Hematopoietic multipotent progenitor cell treated with erythropoietin and hydrocortisone succinate and interleukin-3 and kit ligand, for 8 days (in vitro differentiated cells): Measurements from ENCODE around the gene DLEC1.
A peak's percentile ranks its signal among the peaks of the same experiment; 100 is the strongest.
"Not testable (repeated sequence)": the region's sequence is repeated elsewhere in the genome, so short reads cannot be mapped to it uniquely, and the experiment has no call there.

ENCODE experiments used
- DNase-seq: peaks from one replicate; pipeline ENCODE4 v3.0.0-alpha.2; 2015

Gene DLEC1

DNA sequence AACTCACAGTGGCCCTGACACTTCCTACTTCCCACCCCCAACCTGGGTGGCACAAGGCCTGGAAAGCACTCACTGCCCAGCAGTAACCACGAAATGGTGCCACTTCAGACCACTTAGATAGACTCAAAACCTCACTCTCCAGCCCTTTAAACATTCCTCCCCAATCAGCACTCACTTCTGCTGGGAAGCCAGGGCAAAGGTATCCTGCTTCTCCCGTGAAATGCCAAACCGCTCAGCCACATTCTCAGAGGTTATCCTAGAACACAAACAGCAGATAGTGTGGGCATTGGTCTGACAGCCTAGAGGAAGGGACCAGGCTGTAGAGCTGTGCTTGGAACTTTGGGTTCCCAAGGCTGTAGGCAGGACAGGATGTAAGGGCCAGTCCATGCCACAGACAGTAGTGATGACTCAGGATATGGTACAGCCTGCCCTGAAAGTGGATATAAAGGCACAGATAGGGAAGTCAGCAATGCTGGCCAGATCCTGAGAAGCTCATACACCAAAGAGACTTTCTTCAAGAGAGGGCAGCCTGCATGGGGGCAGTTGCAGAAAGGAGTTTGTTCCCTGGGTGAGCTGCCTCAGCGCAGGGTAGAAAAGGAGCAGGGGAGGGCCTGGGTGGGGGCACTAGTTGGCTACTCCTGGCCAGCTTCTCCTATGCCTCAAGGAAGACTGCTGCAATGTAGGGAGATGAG is 88.7 kb downstream of the DLEC1 start:
- DNase-seq, result no peak

DNA sequence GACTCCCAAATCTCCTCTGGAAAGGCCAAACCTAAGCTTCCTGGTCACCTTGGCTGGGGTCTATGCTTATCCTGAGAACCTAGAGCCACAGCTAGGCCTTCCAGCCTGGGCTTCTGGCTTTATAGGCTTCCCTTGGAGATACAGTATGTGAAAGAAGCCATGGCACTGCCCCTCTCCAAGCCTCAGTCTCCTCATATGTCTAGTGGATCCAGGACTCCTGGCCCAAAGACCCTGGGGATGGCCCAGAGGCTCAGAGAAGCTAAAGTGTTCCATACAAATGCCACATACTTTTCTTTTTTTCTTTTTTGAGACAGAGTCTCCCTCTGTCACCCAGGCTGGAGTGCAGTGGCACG is 89.3 kb downstream of the DLEC1 start:
- no peak for DNase-seq

- DNase-seq, result no peak
Measured at GRCh38 chr3:38129058-38129457, 90.0 kb downstream of the DLEC1 start.

DNA sequence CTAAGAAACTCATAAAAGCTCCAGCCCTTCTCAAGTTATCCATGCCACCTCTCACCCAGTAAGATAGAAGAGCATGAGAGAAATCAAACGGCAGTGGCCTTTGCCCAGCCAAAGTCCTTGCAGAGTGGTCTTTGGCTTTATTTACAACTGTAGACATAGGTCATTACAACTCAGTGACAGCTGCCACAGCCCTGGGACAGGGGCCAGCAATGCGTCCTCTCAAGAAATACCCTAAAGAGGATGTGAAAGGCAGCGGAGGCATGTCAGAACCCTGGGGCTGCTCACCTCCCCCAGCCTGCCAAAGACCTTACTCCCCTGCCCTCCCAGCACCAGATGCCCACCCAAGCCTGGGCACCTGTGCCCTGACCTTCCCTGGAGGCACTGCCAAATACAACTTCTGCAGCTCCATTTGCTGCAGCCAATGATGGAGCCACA is 91.6 kb downstream of the DLEC1 start:
- no peak for DNase-seq

GRCh38 chr3:38131621-38132369 is 92.8 kb downstream of the DLEC1 start:
- peak; percentile 51 for DNase-seq

DNA sequence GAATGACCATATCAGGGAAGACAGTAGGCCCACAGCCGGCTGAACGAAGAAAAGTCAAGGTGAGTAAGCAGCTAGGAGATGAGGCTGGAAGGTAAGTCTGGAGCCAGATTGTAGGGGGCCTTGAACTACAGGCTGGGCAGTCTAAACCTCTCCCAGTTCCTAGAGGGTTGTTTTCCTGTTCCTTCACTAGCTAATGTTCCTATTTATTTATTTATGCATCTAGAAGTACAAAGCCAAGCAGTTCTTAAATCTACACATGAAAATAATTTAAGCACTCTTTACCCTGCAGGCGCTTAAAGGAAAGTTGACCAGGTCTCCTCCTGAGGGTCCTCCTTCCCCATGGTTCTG is 94.2 kb downstream of the DLEC1 start:
- no peak for DNase-seq

DNA sequence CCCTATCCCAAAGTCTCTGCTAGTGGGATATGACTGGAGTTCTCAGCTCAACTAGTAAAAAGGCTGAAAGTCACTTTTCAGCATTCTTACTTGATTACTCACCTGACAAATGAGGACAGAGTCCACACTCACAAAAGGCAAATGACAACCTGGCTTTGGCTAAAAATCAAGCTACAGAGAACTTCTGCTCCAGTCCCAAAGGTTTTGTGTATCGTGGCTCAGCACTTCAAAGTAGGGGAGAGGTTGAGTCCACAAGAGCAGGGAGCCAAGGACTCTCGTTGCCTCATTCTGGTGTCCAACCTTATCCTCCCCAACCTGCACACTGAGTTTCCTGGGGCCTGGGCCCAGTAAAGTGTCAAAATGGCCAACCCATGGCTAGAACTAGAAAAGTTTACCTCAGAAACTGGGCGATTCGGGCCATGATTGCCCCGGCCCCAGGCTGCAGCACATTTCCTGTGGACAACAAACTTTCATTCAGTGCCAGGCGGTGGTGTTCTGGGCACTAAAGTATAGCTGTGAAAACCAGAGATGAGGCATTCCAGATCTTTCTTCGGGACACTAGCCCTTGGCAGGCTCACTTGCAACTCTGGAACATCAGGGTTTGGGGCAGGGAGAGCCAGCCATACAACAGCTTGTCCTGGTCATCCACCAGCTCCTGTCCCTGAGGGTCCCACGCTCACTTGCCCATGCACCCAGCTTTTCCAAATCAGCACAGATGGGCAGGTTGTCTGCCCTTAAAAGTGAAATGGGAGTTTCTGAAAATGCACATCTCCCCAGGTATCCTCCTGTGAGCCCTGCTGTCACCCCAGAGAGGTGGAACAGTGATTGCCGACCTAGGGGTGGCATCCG is 94.8 kb downstream of the DLEC1 start:
- no peak for DNase-seq

DNA sequence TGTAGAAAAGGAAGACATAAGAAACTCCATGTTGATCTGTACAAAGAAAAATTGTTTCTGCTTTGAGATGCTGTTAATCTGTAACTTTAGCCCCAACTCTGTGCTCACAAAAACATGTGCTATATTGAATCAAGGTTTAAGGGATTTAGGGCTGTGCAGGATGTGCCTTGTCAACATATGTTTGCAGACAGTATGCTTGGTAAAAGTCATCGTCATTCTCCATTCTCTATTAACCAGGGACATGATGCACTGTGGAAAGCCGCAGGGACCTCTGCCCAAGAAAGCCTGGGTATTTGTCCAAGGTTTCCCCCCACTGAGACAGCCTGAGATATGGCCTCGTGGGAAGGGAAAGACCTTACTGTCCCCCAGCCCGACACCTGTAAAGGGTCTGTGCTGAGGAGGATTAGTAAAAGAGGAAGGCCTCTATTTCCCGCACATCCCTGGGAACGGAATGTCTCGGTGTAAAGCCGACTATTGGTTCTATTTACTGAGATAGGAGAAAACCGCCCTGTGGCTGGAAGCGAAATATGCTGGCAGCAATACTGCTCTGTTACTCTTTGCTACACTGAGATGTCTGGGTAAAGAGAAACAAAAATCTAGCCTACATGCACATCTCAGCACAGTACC is 95.6 kb downstream of the DLEC1 start:
- not testable (repeated sequence) for DNase-seq

GRCh38 chr3:38135621-38136277 is 96.7 kb downstream of the DLEC1 start:
- DNase-seq, result peak; percentile 19

GRCh38 chr3:38136393-38136776 is 97.4 kb downstream of the DLEC1 start:
- DNase-seq, result peak; percentile 16

DNA sequence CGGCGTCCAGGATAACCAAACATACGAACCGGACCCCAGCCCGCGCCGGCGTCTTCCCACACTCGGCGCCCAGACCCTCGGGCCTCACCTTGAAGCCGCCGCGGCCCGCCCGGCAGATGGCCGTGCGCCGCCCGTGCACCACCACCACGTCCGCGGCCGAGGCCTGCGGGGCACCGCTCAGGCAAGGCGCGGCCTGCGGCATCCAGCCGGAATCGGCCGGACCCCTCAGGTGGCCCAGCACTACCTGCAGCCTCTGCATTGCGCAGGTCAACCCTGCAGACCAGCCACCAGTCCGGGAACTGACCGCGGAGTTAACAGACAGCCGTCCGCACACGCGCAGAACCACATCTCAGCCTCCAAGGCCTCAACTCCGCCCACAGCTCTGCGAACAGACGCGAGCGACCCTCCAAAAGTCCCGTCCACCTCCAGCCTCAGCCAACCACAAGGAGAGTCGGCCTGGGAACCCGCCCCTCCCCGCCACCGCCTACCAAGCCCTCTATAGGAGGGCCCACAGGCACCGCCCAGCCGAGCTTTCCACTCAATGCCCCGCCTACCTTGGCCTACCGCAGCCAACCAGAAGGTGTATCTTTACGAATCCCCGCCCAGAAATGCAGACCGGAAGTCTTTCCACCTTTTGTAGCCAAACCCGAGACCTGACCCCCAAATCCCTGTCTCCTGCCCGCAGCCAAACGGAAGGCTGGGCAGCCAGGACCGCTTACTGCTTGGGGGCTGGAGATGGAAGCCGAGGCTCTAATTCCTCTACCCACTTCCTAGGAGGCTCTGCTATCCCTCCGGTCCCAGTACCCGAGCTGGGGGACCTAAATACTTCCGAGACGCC is 98.0 kb downstream of the DLEC1 start, which contains the start of gene ACAA1:
TSS of gene ACAA1 (minus strand) at position 351 of the 838 bp plus-strand sequence. CDS start at position 259, 92 bp downstream.
- DNase-seq, result peak; percentile 99

GRCh38 chr3:38137615-38138348 is 98.8 kb downstream of the DLEC1 start:
- peak; percentile 27 for DNase-seq

- peak; percentile 75 for DNase-seq
Measured at GRCh38 chr3:38138349-38139190, 99.6 kb downstream of the DLEC1 start, which contains the start of gene MYD88. MYD88 (plus strand) TSS chr3:38138661; CDS start chr3:38138701, 40 bp downstream.

GRCh38 chr3:38139191-38139590 is 100.2 kb downstream of the DLEC1 start:
- no peak for DNase-seq

GRCh38 chr3:38139652-38140051 is 100.6 kb downstream of the DLEC1 start:
- DNase-seq, result no peak

GRCh38 chr3:38140326-38141172 is 101.5 kb downstream of the DLEC1 start:
- DNase-seq, result no peak

DNA sequence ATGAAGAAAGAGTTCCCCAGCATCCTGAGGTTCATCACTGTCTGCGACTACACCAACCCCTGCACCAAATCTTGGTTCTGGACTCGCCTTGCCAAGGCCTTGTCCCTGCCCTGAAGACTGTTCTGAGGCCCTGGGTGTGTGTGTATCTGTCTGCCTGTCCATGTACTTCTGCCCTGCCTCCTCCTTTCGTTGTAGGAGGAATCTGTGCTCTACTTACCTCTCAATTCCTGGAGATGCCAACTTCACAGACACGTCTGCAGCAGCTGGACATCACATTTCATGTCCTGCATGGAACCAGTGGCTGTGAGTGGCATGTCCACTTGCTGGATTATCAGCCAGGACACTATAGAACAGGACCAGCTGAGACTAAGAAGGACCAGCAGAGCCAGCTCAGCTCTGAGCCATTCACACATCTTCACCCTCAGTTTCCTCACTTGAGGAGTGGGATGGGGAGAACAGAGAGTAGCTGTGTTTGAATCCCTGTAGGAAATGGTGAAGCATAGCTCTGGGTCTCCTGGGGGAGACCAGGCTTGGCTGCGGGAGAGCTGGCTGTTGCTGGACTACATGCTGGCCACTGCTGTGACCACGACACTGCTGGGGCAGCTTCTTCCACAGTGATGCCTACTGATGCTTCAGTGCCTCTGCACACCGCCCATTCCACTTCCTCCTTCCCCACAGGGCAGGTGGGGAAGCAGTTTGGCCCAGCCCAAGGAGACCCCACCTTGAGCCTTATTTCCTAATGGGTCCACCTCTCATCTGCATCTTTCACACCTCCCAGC is 102.4 kb downstream of the DLEC1 start:
- no peak for DNase-seq

DNA sequence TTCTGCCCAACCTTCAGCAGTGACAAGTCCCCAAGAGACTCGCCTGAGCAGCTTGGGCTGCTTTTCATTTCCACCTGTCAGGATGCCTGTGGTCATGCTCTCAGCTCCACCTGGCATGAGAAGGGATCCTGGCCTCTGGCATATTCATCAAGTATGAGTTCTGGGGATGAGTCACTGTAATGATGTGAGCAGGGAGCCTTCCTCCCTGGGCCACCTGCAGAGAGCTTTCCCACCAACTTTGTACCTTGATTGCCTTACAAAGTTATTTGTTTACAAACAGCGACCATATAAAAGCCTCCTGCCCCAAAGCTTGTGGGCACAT is 102.9 kb downstream of the DLEC1 start:
- DNase-seq, result no peak
